ENCODE measurements around the gene OSTF1. TPM values are rescaled to one million over a fixed set of nuclear protein-coding genes. Genes with fewer than 3 reads are reported as not detected.

The OSTF1 gene
- total and polyA plus RNA-seq, 2 donors (not counting 3 experiments of a cell fraction or from before 2014, with no cell fraction given): 23.5 to 70.9 TPM

- dilution Hi-C loops (cut with MboI; ENCODE audit: extremely low pct_ligation_motif_present, low sequenced_read_pairs) (no loop called here), intact Hi-C loops (cut with micrococcal nuclease) (loop anchor here (5.0 kb wide), 2 partner anchors 83 to 1353 kb away; partner anchors contain the start of gene GCNT1)
- H3K9me1 ChIP-seq (replicated peaks; ENCODE audit: control insufficient read depth, extremely low read depth, insufficient read depth, low read length): no peaks in the 10 kb centered on the region
- DNase-seq (ENCODE audit: low read depth, low spot score) (no peak), FAIRE-seq (no peak)
- POLR2A ChIA-PET: no interaction called here
- peaks cover 68% of the 10 kb centered on the region for H3K79me2 ChIP-seq (ENCODE audit: control insufficient read depth, insufficient read depth, low read length)
- CTCF ChIA-PET: interaction anchor here (1.2 to 2.1 kb wide), 2 partner anchors 13 kb away, joined by 6 to 8 read pairs; no protein-coding TSS in a partner anchor
- no peaks in the 10 kb centered on the region for H3K36me3 ChIP-seq (ENCODE audit: control insufficient read depth in 2 of 2, extremely low read depth in 1 of 2, insufficient read depth in 2 of 2, low read length in 2 of 2)
- H3K27ac ChIP-seq (ENCODE audit: insufficient read depth, low read depth, low read length): no peak overlapping the region
- H2AFZ ChIP-seq (ENCODE audit: low read depth, low read length): no peak overlapping the region
- no peaks in the 10 kb centered on the region for H4K20me1 ChIP-seq (replicated peaks; ENCODE audit: control insufficient read depth, extremely low read depth, insufficient read depth, low read length)
- BruUV-seq (replicated peaks): no TSS peak
- no peak overlapping the region for H3K4me2 ChIP-seq (ENCODE audit: insufficient read depth, low read length)
- no peak overlapping the region for H3K9ac ChIP-seq (replicated peaks; ENCODE audit: extremely low read depth, insufficient read depth, low read length)
- no peaks in the 10 kb centered on the region for H3K9me3 ChIP-seq (replicated peaks; ENCODE audit: control insufficient read depth, insufficient read depth, low read length)
- TF ChIP-seq MAX (IDR thresholded peaks at IDR 0.05; ENCODE audit: insufficient read depth, insufficient read length) (no peak), JUN (IDR thresholded peaks at IDR 0.05; ENCODE audit: borderline replicate concordance, insufficient read depth, insufficient read length, low read depth) (no peak), FOS (IDR thresholded peaks at IDR 0.05; ENCODE audit: borderline replicate concordance, insufficient read depth, low read length) (no peak), MYC (IDR thresholded peaks at IDR 0.05; ENCODE audit: low read depth, low read length) (no peak), GATA2 (IDR thresholded peaks at IDR 0.05; ENCODE audit: insufficient read depth, insufficient read length, low read depth, low read length) (no peak), POLR2A (IDR thresholded peaks at IDR 0.05; ENCODE audit: low read depth, low read length) (no peak), POLR2AphosphoS5 (IDR thresholded peaks at IDR 0.05; ENCODE audit: insufficient read depth, low read depth, low read length) (no peak), CTCF (IDR thresholded peaks at IDR 0.05; ENCODE audit: extremely low read depth in 1 of 2, insufficient read depth in 1 of 2, low read depth in 1 of 2, low read length in 2 of 2) (no peak), EZH2 (IDR thresholded peaks at IDR 0.05; ENCODE audit: borderline replicate concordance, low read depth, low read length, severe bottlenecking) (no peak)
- peaks cover 19% of the 10 kb centered on the region for H3K4me1 ChIP-seq (ENCODE audit: control insufficient read depth, extremely low read depth, insufficient read depth, low read length)
- H3K27me3 ChIP-seq (ENCODE audit: control insufficient read depth in 2 of 2, insufficient read depth in 2 of 2, low read length in 2 of 2): no peaks in the 10 kb centered on the region
- H3K4me3 ChIP-seq (replicated peaks in 1 of 3; ENCODE audit: insufficient read depth in 1 of 3, low read depth in 1 of 3, low read length in 3 of 3): no peak overlapping the region
Measured at GRCh38 chr9:75104607-75105006, 16.3 kb downstream of the OSTF1 start.
